ENCODE data around the gene CD44. TPM values are rescaled to one million over a fixed set of nuclear protein-coding genes. Genes with fewer than 3 reads are reported as not detected.

The CD44 gene
- total and polyA plus RNA-seq, 9 donors, result 8.3 to 330 (median 26.0) TPM

- no peak overlapping the region for H3K4me3 ChIP-seq
- intact Hi-C loops (cut with DNase I), result loop anchor here in 1 of 4 donors (10.0 kb wide), 1 partner anchor 58 kb away; no protein-coding TSS in a partner anchor
- H3K27ac ChIP-seq, result no peak overlapping the region
- no peaks in the 10 kb centered on the region for H3K36me3 ChIP-seq
- H3K4me1 ChIP-seq (ENCODE audit: insufficient read depth), result no peaks in the 10 kb centered on the region
- 93 to 96% (median 96%) methylated on average over 5 of the region's 5 CpGs for whole genome bisulfite sequencing, 3 donors
- TF ChIP-seq, protein P1, sequence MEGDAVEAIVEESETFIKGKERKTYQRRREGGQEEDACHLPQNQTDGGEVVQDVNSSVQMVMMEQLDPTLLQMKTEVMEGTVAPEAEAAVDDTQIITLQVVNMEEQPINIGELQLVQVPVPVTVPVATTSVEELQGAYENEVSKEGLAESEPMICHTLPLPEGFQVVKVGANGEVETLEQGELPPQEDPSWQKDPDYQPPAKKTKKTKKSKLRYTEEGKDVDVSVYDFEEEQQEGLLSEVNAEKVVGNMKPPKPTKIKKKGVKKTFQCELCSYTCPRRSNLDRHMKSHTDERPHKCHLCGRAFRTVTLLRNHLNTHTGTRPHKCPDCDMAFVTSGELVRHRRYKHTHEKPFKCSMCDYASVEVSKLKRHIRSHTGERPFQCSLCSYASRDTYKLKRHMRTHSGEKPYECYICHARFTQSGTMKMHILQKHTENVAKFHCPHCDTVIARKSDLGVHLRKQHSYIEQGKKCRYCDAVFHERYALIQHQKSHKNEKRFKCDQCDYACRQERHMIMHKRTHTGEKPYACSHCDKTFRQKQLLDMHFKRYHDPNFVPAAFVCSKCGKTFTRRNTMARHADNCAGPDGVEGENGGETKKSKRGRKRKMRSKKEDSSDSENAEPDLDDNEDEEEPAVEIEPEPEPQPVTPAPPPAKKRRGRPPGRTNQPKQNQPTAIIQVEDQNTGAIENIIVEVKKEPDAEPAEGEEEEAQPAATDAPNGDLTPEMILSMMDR (IDR thresholded peaks at IDR 0.05), result no peak
- TF ChIP-seq POLR2A (IDR thresholded peaks at IDR 0.05) (no peak), EP300 (IDR thresholded peaks at IDR 0.05) (no peak)
- DNase-seq, result no peak
- no peaks in the 10 kb centered on the region for H3K27me3 ChIP-seq
- no peaks in the 10 kb centered on the region for H3K9me3 ChIP-seq
These were observed 133.5 kb downstream of the CD44 start for GRCh38 chr11:35272391-35272902.

DNA sequence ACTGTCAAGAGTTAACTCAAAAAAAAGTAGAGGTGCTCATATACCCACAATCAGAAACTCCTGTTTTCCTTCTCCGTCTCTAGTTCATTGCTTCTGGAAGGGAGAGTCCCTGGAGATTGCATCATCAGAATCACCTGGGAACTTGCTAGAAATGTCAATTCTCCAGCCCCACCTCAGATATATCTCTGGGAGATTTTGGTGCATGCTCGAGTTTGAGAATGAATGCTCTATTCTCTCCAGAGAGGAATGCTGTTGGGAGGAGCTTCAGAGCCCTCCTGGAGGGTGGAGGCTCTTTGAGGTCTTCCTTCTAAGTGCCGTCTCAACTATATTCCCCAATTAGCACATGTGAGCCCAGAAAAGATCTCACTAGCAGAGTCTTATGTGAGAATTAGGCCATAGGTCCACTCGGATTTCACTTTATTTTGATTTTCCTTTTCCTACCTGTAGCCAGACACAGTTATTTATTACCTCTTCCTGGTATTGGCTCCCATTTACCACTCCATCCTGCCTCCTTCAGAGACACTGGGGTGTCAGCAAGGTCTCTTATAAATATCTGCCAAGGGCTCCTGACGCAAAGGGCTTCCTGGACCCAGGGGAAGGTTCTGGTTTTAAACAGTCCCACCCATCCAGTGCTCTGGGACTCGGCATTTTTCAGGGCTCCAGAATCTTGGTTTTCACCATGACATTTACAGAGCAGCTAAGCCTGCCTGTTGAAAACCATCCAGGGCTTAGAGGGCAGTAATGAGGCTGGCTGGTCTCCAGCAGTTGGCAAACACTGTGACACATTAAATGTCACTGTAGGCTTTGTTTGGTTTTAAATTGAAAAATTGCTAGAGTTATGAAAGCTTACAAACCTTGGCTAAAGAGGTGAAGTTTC, 136.2 kb downstream of the CD44 start:
- no peak for DNase-seq
- TF ChIP-seq, protein P1 (IDR thresholded peaks at IDR 0.05), result no peak
- TF ChIP-seq POLR2A (IDR thresholded peaks at IDR 0.05) (no peak), EP300 (IDR thresholded peaks at IDR 0.05) (no peak)
- Histone ChIP-seq H3K9me3 (no peaks in the 10 kb centered on the region), H3K27ac (no peak overlapping the region), H3K27me3 (no peaks in the 10 kb centered on the region), H3K4me1 (ENCODE audit: insufficient read depth) (no peaks in the 10 kb centered on the region), H3K36me3 (no peaks in the 10 kb centered on the region), H3K4me3 (no peak overlapping the region)
- intact Hi-C loops (cut with DNase I), result loop anchor here in 1 of 4 donors (10.0 kb wide), 1 partner anchor 60 kb away; no protein-coding TSS in a partner anchor
- whole genome bisulfite sequencing, 3 donors, result 56 to 63% (median 62%) methylated on average over 6 of the region's 6 CpGs

GRCh38 chr11:35275786-35276170, 136.8 kb downstream of the CD44 start:
- no peaks in the 10 kb centered on the region for H3K9me3 ChIP-seq
- no peak overlapping the region for H3K27ac ChIP-seq
- H3K4me1 ChIP-seq (ENCODE audit: insufficient read depth), result no peaks in the 10 kb centered on the region
- H3K4me3 ChIP-seq, result no peak overlapping the region
- TF ChIP-seq EP300 (IDR thresholded peaks at IDR 0.05), result no peak
- no peak for DNase-seq
- H3K27me3 ChIP-seq, result no peaks in the 10 kb centered on the region
- intact Hi-C loops (cut with DNase I), result loop anchor here in 1 of 4 donors (10.0 kb wide), 1 partner anchor 61 kb away; no protein-coding TSS in a partner anchor
- H3K36me3 ChIP-seq, result no peaks in the 10 kb centered on the region
- WGBS, 3 donors, result 41 to 57% (median 55%) methylated on average over 1 of the region's 1 CpG

GRCh38 chr11:35276396-35277145, 137.6 kb downstream of the CD44 start:
- intact Hi-C loops (cut with DNase I), result loop anchor here in 1 of 4 donors (10.0 kb wide), 1 partner anchor 62 kb away; no protein-coding TSS in a partner anchor
- H3K27ac ChIP-seq, result no peak overlapping the region
- no peaks in the 10 kb centered on the region for H3K36me3 ChIP-seq

More at GRCh38 chr11:35276396-35277145, 137.6 kb downstream of the CD44 start:
- no peaks in the 10 kb centered on the region for H3K9me3 ChIP-seq
- no peaks in the 10 kb centered on the region for H3K27me3 ChIP-seq
- H3K4me3 ChIP-seq, result no peak overlapping the region
- no peaks in the 10 kb centered on the region for H3K4me1 ChIP-seq (ENCODE audit: insufficient read depth)
- DNase-seq, result no peak
- 89 to 93% (median 90%) methylated on average over 2 of the region's 2 CpGs for WGBS, 3 donors
- TF ChIP-seq POLR2A (IDR thresholded peaks at IDR 0.05) (no peak), EP300 (IDR thresholded peaks at IDR 0.05) (no peak)
- TF ChIP-seq, protein P1 (IDR thresholded peaks at IDR 0.05), result no peak

All from ovary (tissue), 9 donors.